SK-N-MC (cell line): ENCODE results near the gene MAGI1.

Experiments used
- EZH2 ChIP-seq: fragments of 200-600 bp; sonication (generic); IDR thresholded peaks from one replicate; pipeline ENCODE4 v1.6.1; 2017; ENCODE audit warnings: antibody characterized with exemption
- FOXP2 ChIP-seq: optimal IDR thresholded peaks from 2 replicates; pipeline ENCODE3; 2011; ENCODE audit warnings: mild to moderate bottlenecking, moderate library complexity; ENCODE audit not compliant: insufficient read depth; ENCODE audit errors: extremely low read length, control extremely low read depth
- POLR2AphosphoS5 ChIP-seq: IDR thresholded peaks from 2 replicates; pipeline ENCODE4 v1.6.1; 2012; ENCODE audit warnings: mild to moderate bottlenecking, low read depth, low read length, borderline replicate concordance

DNA sequence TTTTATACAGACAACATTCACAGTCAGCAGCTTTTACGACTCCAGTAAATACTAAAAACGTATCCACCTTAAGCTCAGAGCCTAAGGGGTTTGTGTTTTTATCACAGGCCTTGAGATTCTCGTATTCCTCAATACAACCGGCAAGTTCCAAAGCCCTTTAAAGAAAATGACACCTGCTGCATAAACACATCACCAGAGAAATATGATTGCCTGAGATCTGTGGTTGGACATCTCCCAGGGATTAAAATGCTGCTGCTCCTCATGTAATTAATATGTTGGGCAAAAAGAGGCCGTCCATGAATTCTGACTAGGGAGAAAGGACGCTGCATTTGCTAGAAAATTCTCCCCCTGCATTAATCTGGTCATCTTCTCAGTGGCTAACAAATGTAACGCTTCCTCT lies 544.8 kb downstream of the MAGI1 start:
- TF ChIP-seq POLR2AphosphoS5 (no peak), EZH2 (no peak), FOXP2 (no peak)
